Hematopoietic multipotent progenitor cell treated with erythropoietin and hydrocortisone succinate and interleukin-3 and kit ligand, for 17 days (in vitro differentiated cells): Measurements from ENCODE around the gene RIMS1.

Source experiments
- DNase-seq: peaks from one replicate; pipeline ENCODE4 v3.0.0-alpha.2; 2015; ENCODE audit warnings: low spot score

Gene RIMS1, protein sequence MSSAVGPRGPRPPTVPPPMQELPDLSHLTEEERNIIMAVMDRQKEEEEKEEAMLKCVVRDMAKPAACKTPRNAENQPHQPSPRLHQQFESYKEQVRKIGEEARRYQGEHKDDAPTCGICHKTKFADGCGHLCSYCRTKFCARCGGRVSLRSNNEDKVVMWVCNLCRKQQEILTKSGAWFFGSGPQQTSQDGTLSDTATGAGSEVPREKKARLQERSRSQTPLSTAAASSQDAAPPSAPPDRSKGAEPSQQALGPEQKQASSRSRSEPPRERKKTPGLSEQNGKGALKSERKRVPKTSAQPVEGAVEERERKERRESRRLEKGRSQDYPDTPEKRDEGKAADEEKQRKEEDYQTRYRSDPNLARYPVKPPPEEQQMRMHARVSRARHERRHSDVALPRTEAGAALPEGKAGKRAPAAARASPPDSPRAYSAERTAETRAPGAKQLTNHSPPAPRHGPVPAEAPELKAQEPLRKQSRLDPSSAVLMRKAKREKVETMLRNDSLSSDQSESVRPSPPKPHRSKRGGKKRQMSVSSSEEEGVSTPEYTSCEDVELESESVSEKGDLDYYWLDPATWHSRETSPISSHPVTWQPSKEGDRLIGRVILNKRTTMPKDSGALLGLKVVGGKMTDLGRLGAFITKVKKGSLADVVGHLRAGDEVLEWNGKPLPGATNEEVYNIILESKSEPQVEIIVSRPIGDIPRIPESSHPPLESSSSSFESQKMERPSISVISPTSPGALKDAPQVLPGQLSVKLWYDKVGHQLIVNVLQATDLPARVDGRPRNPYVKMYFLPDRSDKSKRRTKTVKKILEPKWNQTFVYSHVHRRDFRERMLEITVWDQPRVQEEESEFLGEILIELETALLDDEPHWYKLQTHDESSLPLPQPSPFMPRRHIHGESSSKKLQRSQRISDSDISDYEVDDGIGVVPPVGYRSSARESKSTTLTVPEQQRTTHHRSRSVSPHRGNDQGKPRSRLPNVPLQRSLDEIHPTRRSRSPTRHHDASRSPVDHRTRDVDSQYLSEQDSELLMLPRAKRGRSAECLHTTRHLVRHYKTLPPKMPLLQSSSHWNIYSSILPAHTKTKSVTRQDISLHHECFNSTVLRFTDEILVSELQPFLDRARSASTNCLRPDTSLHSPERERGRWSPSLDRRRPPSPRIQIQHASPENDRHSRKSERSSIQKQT (N-terminal part only)

DNA sequence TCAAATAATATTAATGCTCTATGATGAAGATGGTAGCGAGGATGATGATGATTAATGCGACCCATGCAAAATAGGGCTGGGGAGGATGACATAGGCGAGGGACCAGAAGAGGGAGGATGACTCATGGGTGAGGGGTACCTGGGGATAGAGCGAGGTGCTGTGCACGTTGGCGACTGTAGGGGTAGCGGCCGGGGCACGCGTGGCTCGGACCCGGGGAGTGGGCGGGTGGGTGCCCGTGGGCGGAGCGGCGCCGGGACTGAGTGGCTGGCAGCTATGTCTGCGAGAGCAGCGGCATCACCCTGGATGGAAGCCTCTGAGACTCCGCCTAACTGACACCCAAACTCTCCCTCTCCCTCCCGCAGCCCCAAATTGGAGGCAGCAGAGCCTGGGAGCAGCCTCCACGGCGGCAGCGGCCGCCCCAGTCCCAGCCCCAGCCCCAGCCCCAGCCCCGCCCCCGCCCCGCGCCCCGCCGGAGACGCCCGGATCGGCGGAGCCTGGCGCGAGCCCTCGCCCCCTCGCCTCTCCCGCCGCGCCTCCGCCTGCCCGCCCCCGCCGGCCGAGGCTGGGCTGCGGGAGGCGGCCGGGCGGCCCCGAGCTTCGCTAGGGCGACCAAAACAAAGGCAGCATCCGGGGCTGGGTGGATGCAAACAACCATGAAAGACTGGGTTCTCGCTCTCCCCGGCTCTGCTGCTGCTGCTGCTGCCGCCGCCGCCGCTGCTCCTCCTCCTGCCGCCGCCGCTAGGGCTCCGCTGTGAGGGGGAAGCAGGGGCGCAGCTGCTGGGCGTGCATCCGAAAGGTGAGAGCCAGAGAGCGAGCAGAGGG is at the start of gene RIMS1:
Gene RIMS1 (plus strand): TSS at position 367 of the 822 bp plus-strand sequence. CDS start 474 bp downstream, outside the sequence.
- no peak for DNase-seq

DNA sequence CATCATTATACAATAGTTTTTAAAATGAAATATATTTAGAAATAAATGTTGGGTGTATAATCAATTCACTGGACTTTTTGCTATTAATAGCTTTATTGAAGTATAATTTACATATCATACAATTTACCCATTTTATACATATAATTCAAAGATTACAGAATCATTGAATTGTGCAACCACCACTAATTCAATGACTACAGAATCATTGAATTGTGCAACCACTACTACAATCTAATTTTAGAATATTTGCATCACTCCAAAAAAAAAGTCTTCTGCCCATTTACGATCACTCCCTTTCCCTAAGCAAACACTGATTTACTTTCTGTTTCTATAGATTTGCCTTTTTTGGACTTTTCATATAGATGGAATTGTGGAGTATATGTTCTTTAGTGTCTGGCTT is 35.1 kb upstream of the RIMS1 start:
- DNase-seq: no peak

DNA sequence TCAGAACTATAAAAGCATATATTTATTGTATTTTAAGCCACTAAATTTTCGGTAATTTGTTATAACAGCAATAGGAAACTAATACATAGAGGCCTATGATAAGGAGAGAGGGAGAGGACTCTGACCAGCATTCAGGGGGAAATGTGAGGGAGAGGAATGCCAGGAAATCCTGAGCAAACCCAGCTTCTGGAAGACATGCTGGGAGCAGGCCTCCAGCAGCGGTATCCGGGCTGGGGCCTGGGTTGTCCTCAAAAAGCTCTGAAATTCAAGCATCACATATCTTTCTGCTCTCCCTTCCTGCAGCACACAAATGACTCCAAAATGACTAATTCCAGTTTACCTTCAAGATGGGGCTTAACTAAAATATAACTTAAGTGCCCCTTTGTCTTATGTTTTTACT is 33.4 kb upstream of the RIMS1 start:
- DNase-seq: no peak

DNA sequence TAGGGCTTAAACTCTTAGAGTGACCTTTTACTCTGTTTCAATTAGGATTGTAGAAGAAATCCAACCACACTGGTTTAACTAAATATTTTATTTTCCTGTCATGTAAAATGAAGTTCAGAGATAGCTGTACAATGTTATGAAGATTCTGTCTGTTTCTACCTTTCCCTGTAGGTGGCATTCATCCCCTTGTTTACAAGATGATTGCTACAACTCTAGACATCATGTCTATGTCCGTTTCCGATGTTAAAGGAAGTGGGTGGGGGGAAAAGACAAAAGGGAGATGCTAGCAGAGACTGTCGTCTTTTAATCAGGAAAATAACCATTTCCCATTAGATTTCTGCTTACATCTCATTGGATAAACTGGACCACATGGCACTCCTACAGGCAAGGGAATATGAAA is 30.9 kb upstream of the RIMS1 start:
- DNase-seq: no peak

DNA sequence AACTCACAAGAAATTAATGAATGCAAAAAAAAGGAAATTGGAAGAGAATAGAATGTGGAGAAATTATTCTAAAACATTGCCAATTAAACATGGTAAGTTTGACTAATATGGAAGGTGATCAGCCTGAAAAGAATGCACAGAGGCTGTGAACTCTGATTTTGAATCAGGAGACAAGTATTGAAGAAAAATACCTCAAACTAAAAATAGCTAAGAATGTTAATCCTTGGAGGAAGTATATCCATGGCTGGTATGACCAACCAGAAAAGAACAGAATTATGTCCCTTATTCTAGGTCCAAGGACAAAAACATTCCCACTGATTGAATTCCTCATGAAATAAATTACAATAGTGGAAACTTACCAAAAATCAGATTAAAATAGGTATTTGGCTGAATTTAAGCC is 7.3 kb upstream of the RIMS1 start:
- DNase-seq: no peak

DNA sequence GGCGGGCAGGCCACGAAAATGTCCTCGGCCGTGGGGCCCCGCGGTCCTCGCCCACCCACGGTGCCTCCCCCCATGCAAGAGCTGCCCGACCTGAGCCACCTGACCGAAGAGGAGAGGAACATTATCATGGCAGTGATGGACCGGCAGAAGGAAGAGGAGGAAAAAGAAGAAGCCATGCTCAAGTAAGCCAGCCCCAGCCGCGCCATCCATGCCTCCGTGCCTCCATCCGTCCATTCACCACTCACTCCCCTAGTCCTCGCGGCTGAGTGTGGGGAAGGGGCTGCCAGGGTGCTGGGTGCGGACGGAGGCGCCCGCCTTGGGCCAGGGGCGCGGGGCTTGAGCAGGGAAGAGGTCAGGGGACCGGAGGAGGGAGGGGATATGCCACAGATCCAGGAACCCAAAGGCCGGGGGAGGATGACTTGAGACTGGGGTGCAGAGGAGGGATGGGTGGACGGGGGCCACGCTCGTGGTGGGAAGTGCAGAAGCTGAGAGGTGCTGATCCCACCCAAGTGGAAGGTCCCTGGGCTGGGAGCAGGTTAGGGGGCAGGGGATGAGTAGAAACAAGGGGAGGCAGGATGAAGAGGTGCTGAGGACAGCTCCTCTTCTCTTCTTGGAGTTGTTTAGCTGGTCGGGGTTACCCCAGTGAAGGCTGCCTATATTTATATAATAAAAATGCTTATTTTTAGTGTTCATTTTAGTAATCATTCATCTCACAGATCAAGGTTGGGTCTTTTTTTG is 825 bp downstream of the RIMS1 start:
- no peak for DNase-seq

DNA sequence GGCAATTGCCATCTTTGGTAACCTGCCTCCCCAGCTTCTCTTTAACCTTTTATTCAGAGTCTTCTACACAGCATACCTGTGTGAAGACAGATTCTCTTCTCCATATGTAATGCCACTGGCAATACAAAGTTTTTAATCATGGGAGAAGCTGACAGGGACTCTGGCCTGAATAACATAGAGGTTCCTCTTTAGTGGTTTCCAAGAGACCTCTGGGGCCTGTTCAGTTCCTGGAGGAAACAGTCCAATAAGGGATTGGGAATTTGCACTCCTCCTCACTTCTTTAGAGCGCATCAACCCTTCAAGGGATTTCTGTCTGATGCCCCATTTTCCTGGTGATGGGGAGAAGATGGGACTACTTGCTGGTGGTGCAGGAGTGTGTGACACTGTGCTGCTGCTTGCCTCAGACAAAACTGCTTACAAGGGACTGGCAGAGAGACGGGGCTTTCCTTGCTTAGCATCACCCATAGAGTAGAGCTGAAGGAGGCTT is 1.4 kb downstream of the RIMS1 start:
- no peak for DNase-seq

DNA sequence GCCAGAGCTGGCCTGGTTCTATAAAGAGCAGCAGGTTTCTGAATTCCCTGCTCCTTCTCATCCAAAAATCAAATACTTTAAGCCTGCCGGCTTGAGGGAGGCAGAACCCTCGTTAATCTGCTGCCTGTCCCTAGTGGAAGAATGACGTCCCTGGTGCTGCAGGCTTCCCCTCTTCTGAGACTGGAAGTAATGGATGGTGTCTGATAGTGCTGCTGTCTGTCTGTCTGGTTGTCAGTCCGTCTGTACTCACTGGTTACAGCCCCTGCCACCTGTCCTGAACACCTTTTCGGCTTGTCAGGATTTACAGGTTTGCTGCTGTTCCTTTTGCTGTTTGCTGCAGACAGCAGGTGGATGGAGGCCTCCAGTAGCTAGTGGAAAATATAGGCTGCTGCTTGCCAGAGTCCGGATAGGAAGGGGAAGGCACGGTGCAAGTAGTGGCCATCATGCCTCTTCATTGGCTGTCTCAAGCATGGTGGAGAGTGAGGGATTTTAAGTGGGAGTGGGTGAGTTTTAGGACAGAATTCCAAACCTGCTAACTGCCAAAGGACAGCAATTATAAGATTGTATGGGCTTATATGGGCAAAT is 2.5 kb downstream of the RIMS1 start:
- DNase-seq: no peak

DNA sequence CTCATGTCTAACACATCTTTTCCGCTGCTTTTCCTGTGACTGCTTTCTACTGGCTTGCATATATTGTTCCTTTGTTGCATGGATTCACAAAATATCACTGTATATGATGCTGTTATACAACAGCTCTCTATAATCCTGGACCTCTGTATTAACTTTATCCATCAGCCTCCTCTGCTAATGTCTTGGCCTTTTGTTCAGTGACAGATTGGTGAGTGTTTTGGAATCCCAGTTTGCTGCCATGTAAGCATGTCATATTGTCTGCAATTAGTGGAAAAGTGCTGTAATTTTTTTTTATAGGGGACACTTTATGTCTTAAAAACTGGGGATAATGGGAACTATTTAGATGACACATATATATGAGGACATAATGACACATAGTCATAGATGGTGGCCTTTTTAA is 3.0 kb downstream of the RIMS1 start:
- DNase-seq: no peak

DNA sequence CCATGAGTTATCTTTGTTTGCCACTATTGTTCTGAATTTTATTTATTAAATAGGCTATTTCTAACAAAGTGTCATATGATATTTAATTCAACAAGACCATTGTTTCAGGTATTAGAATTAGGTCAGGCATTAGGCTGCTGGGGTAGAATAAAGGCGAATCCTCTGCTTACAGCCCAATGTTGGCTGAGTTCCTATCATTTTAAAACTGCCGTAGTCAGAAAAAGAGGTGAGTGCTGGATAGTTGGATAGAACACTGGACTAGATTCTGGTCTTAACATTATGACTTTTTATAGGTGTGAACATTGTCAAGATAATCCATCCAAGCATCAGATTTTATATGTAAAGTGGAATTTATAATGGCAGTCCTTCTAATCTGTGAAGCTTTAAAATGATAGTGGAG is 6.3 kb downstream of the RIMS1 start:
- DNase-seq: no peak

DNA sequence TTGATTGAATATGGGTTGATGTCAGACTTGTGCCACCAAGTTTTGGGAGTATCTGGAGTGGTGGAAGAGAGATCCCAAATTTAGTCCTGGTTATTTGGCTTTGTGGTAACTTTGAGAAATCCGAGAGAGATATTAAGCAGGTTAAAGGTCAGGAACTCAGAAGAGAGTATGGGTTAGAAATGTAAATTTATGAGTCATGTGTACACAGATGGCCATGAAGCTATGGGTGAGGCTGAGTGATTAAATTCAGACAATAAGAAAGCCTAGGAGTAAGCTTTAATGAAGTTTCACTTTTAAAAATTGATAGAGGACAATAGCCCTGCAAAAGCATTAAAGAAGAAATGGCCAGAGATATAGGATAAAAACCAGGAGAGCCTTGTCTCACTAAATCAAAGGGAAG is 14.3 kb downstream of the RIMS1 start:
- DNase-seq: no peak

DNA sequence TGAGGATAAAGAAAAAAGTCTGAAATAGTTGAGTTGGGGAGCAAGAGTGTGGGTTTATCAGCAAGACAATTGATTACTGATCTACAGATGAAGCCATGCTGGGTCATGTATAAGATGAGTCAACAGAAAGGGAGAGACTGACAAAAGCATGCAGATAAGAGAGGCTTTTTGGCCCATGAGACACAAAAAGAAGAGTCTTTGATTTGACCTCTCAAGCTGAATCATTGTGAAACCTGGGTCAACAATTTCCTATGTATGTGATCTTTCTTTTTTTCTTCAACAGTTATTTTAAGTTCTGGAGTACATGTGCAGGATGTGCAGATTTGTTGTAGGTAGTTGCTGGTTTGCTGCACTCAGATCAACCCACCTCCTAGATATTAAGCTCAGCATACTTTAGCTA is 15.9 kb downstream of the RIMS1 start:
- no peak for DNase-seq

DNA sequence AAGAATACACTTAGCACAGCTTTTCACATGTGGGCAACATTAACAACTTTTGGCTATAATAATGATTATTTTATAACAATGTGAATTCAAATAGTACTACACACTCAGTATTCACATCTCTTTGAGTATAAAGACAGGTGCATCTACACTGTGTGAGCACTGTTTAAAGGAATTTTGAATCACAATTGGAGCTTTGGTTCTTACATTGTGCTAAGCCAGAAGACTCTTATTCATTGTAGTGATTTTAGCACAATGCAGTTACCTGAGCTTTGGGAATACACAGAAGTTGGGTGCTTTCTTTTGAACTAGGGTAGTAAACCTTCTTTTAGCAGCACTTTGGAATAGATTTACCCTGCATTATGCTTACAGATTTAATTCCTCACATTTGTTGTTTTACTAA is 20.5 kb downstream of the RIMS1 start:
- no peak for DNase-seq

DNA sequence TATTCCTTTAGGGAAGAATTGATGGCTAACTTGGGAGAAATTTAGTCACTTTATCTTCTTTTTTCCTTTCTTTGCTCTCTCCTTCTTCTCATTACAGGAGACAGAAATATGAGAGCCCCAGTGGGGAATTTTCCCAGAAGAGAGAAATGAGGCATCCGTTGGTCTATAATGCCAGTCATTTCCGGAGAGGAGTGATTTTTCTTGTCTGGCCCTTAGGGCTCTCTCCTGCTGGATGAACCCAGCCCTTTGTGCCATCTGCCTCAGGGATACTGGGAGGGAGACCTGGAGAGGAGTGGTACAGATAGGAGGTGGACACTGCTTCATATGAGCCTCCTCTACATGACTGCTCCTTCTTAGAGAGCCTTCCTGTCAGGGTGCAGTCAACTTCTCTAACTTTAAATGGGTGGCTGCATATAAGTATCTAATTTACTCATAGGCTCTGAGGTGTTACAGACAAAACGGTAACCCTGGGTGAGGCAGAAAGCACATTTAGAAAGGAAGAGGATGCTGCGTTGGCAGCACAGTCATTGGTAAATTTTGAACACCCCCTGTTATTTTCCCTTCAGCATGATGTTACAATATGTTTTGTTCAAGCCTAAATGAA is 21.9 kb downstream of the RIMS1 start:
- DNase-seq: no peak

DNA sequence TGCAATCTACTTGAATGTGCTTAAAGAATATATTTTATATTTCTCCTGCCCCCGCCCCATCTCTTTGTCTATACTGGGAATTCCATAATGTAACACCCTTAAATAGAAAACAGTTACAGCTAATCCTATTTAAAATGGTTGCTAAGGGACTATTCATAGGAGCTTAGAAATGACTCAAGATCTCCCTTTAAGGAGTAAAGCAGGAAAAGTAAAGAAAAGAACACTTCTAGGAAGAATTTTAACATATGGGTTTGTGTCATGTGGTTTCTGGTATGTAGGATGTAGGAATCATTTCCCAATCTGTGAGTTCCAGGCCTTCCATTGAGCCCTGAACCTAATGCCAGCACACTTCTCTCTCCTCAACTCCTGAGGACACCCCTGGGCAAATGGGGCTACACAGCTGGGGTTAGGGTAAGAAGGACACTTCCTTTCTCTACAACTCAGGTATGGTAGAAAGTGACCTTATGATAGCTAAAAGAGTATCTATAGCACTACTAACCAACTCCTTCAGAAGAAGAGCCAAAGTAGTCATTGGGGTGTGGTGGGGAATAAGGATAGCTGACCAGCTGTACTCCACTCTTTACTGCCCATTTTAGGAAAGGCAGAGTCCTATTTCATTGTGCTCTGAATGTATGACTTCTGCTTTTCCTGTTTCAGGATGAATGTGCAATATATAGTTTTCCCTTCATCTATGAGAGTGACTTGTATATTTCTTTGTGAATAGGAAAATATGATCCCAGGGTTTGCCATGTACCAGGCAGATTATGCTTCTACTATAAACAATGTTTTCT is 27.3 kb downstream of the RIMS1 start:
- no peak for DNase-seq

DNA sequence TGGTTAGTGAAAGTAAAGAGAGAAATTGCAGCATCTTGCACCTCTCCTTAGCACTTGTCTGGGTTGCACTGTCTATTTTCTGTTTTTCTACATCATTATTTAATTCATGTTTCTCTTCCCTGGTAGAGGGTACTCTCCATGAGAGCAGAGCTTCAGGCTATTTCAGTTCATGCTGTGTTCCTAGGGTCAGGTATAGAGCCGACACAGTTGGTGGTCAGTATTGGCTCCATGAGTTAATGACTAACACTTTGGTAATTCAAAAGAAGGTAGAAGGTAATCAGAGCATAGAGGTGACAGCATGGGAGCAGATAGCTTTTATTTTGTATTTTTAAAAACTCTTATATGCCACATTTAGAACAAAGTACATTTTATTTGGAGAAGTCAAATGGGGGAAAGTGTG is 42.7 kb downstream of the RIMS1 start:
- DNase-seq: no peak

DNA sequence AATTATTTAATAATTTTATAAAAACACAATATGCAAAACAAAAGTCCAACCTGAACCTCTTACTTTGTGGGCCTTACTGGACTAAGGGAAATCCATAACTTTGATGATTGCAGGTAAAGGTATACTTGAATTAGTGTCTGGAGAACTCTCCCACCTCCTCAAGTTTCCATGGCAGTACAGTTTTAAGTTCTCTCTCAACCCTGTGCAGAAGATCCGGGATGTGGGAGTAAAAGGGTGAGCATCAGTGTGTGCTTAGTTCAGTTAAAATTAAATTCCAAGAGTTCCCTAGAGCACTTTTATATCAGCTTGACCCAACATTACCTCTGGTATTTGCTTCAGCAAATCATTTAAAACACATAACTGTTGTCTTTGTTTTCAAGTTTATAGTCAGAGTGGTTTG is 47.5 kb downstream of the RIMS1 start:
- no peak for DNase-seq

DNA sequence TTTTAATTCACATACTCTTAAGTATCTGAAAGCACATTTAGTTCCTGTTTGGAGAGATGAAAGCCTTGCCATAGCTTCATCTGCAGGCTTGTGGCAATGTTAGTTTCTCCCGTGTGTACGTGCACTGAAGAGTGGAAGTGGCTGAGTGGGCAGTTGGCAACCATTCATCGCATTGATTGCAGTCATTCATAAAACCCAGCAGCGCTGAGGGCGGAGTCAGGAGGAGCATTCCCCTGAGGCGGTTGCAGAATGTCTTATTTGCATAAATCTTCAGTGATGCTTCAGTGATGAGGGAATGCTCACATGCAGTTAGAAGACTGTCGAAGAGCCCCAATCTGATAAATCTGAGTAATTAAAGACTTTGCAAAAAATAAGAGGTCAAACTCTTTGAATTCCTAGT is 79.1 kb downstream of the RIMS1 start:
- no peak for DNase-seq

DNA sequence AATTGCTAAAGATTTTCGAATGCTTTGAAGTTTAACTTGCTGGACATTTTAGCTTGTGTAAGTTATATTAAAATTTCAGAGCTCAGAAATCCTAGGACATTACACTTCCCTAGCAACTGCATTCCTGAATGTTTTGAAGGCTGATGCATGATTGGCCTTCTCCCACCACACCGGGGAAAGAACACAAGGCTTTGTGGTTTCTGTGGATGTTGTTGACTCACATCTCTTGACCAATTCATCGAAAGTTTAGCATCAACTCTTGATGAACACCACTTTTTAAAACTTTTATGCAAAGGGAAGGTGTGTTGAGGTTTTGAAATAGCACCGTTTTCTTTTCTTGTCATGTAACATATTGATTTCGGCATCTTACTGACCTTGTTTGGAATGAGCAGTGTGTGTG is 81.1 kb downstream of the RIMS1 start:
- no peak for DNase-seq
